Colonic mucosa (tissue), 4 donors: ENCODE results near the gene GAS2L2. TPM values are rescaled to one million over a fixed set of nuclear protein-coding genes. Genes with fewer than 3 reads are reported as not detected.

Source experiments
- DNase-seq: peaks from one replicate; pipeline ENCODE4 v3.0.0-alpha.2; 2020
- H3K27ac ChIP-seq: fragments of 200-600 bp; one replicate; pipeline ENCODE4 v1.8.0; 2021
- H3K27me3 ChIP-seq: fragments of 200-600 bp; one replicate; pipeline ENCODE4 v1.8.0; 2021
- H3K36me3 ChIP-seq: fragments of 200-600 bp; one replicate; pipeline ENCODE4 v1.8.0; 2021
- H3K4me1 ChIP-seq: fragments of 200-600 bp; one replicate; pipeline ENCODE4 v1.8.0; 2021; ENCODE audit warnings: mild to moderate bottlenecking
- H3K4me3 ChIP-seq: fragments of 200-600 bp; one replicate; pipeline ENCODE4 v1.8.0; 2021
- H3K9ac ChIP-seq, 2 donors: one replicate each; pipeline ENCODE4 v1.7.0; 2013; ENCODE audit warnings: control low read depth in 2 of 2, low read depth in 2 of 2, low read length in 2 of 2
- H3K9me3 ChIP-seq: fragments of 200-600 bp; one replicate; pipeline ENCODE4 v1.8.0; 2021
- CTCF ChIP-seq: fragments of 200-600 bp; IDR thresholded peaks from one replicate; pipeline ENCODE4 v1.8.0; 2022; ENCODE audit warnings: antibody characterized with exemption, mild to moderate bottlenecking
- intact Hi-C: fragments of 100-400 bp; cut with DNase I; formaldehyde crosslinking; loops from one replicate; pipeline ENCODE4 v1.14.1; 2022
- total RNA-seq, 2 donors: library from RNA; stranded (reverse); fragmentation: NEBNext Ultra II Directional in 1 of 2; extraction: Animal tissue kit (Norgen Biotek cat#: 25700) in 1 of 2; gene quantifications; one replicate each; pipeline ENCODE4 v1.2.1, GENCODE V29; 2021
- donor health status: healthy.
- donor health status: DM: no; HTN: no; CAD: no.
- donor health status: DM: no; HTN: no; CAD: no.

Gene GAS2L2
- total RNA-seq, 2 donors from 2014 or later = 0.15 TPM; not detected in 1

- Histone ChIP-seq H3K27me3 (no peaks in the 10 kb centered on the region), H3K9me3 (no peaks in the 10 kb centered on the region), H3K36me3 (no peaks in the 10 kb centered on the region), H3K9ac (no peak overlapping the region), H3K4me3 (no peak overlapping the region), H3K27ac (no peak overlapping the region), H3K4me1 (no peaks in the 10 kb centered on the region)
- no peak for TF ChIP-seq CTCF
- DNase-seq = no peak
- intact Hi-C loops = no loop called here
These were observed 51.5 kb downstream of the GAS2L2 start for GRCh38 chr17:35701491-35701890.

- H3K27me3 ChIP-seq = no peaks in the 10 kb centered on the region
- no peak for TF ChIP-seq CTCF
- no peaks in the 10 kb centered on the region for H3K4me1 ChIP-seq
- no peak overlapping the region for H3K9ac ChIP-seq
- no peak overlapping the region for H3K27ac ChIP-seq
- intact Hi-C loops = no loop called here
- no peak overlapping the region for H3K4me3 ChIP-seq
- DNase-seq = no peak
- no peaks in the 10 kb centered on the region for H3K9me3 ChIP-seq
- H3K36me3 ChIP-seq = no peaks in the 10 kb centered on the region
These were observed 52.9 kb downstream of the GAS2L2 start for GRCh38 chr17:35700150-35700549.

- no peak for TF ChIP-seq CTCF
- no peak overlapping the region for H3K9ac ChIP-seq
These were observed 54.2 kb downstream of the GAS2L2 start for GRCh38 chr17:35698800-35699199.

GRCh38 chr17:35695613-35696012, 57.4 kb downstream of the GAS2L2 start:
- no peaks in the 10 kb centered on the region for H3K9me3 ChIP-seq
- TF ChIP-seq CTCF = no peak
- H3K9ac ChIP-seq = no peak overlapping the region
- no peak overlapping the region for H3K27ac ChIP-seq
- DNase-seq = no peak
- intact Hi-C loops = no loop called here
- no peaks in the 10 kb centered on the region for H3K4me1 ChIP-seq
- no peak overlapping the region for H3K4me3 ChIP-seq
- H3K36me3 ChIP-seq = peaks cover 11% of the 10 kb centered on the region
- H3K27me3 ChIP-seq = no peaks in the 10 kb centered on the region

More at GRCh38 chr17:35698800-35699199, 54.2 kb downstream of the GAS2L2 start:
- Histone ChIP-seq H3K36me3 (peaks cover 11% of the 10 kb centered on the region), H3K27ac (no peak overlapping the region), H3K27me3 (no peaks in the 10 kb centered on the region), H3K4me3 (no peak overlapping the region), H3K9me3 (no peaks in the 10 kb centered on the region), H3K4me1 (no peaks in the 10 kb centered on the region)
- intact Hi-C loops = no loop called here
- no peak for DNase-seq

GRCh38 chr17:35694906-35695305, 58.1 kb downstream of the GAS2L2 start:
- Histone ChIP-seq H3K36me3 (peaks cover 11% of the 10 kb centered on the region), H3K27me3 (no peaks in the 10 kb centered on the region), H3K27ac (no peak overlapping the region), H3K4me1 (no peaks in the 10 kb centered on the region), H3K9ac (no peak overlapping the region), H3K9me3 (no peaks in the 10 kb centered on the region), H3K4me3 (no peak overlapping the region)
- intact Hi-C loops = no loop called here
- DNase-seq = no peak
- no peak for TF ChIP-seq CTCF

Other genes with a start within 250 kb of the GAS2L2 start
- gene SLFN12L, start 215.6 kb downstream of the GAS2L2 start, total RNA-seq = 1 to 10 TPM in 1 of 2 donors, under 1 TPM in 1; 0.86 to 1.0 TPM
- not detected for gene SLFN14, start 192.4 kb downstream of the GAS2L2 start, total RNA-seq
- gene PEX12, start 174.7 kb downstream of the GAS2L2 start, total RNA-seq = 1 to 10 TPM; 2.6 to 5.9 TPM
- gene AP2B1, start 165.9 kb downstream of the GAS2L2 start, total RNA-seq = 100 to 1,000 TPM; 220 to 274 TPM
- gene RASL10B, start 21.6 kb downstream of the GAS2L2 start, total RNA-seq = under 1 TPM; 0.07 to 0.21 TPM
- gene C17orf50, start 7.6 kb upstream of the GAS2L2 start, total RNA-seq = not detected
- gene MMP28, start 42.4 kb upstream of the GAS2L2 start, total RNA-seq = 10 to 100 TPM; 62.5 to 66.7 TPM
- gene TAF15, start 56.2 kb upstream of the GAS2L2 start, total RNA-seq = 100 to 1,000 TPM; 132 to 218 TPM
- gene HEATR9, start 115.7 kb upstream of the GAS2L2 start, total RNA-seq = not detected
- gene CCL5, start 127.1 kb upstream of the GAS2L2 start, total RNA-seq = 1 to 10 TPM; 3.6 to 4.4 TPM
- gene RDM1, start 177.5 kb upstream of the GAS2L2 start, total RNA-seq = 1 to 10 TPM in 1 of 2 donors, under 1 TPM in 1; 0.66 to 7.8 TPM
- gene LYZL6, start 190.5 kb upstream of the GAS2L2 start, total RNA-seq = not detected
- not detected for gene CCL16, start 228.3 kb upstream of the GAS2L2 start, total RNA-seq
- 1 to 10 TPM; 1.3 to 2.4 TPM for gene CCL14, start 233.5 kb upstream of the GAS2L2 start, total RNA-seq
- gene CCL15, start 248.3 kb upstream of the GAS2L2 start, total RNA-seq = 10 to 100 TPM; 37.2 to 54.4 TPM